Adrenal gland (tissue), 5 donors: ENCODE data around the gene PSMD14.

Experiments used
- CTCF ChIP-seq, 6 experiments: fragments of 450-650 bp in 4 of 6; fragments of 200-600 bp in 2 of 6; sonication (generic) in 1 of 6; IDR thresholded peaks; 1 replicate in 5 of 6; 2 replicates in 1 of 6; pipeline versions ENCODE4 v1.5.1 to v1.8.0; 2016 to 2021; ENCODE audit warnings: antibody characterized with exemption in 6 of 6, mild to moderate bottlenecking in 2 of 6, moderate library complexity in 1 of 6
- POLR2A ChIP-seq, 2 donors: fragments of 450-650 bp; IDR thresholded peaks; one replicate each; pipeline ENCODE4 v1.6.1; 2017; ENCODE audit warnings: antibody characterized with exemption in 2 of 2, mild to moderate bottlenecking in 2 of 2, moderate library complexity in 1 of 2
- donor health status: DM: no; HTN: no; CAD: no.

GRCh38 chr2:161306919-161307318, 1.3 kb upstream of the PSMD14 start:
- TF ChIP-seq POLR2A (IDR thresholded peaks at IDR 0.05) (no peak), CTCF (IDR thresholded peaks at IDR 0.05) (no peak)
